B cell (primary cell): ENCODE results near the gene SPACA4. TPM values are rescaled to one million over a fixed set of nuclear protein-coding genes. Genes with fewer than 3 reads are reported as not detected.

Experiments used
- ATAC-seq: fragments of 200-7000 bp; cut with Tn5 transposase; one replicate; pipeline ENCODE4 v1.10.0; 2021; ENCODE audit warnings: low read depth, mild to moderate bottlenecking, moderate number of reproducible peaks, moderate library complexity
- CTCF ChIA-PET: fragments of 350-600 bp; sonication (Branson Sonifier 250); formaldehyde crosslinking; loops from one replicate; lab custom pipeline; 2021; ENCODE audit warnings: antibody characterized with exemption, inconsistent platforms; lab: Charles Lee
- POLR2A ChIA-PET: fragments of 350-600 bp; sonication (Branson Sonifier 250); formaldehyde crosslinking; loops from one replicate; lab custom pipeline; 2021; ENCODE audit warnings: antibody characterized with exemption; lab: Charles Lee
- DNase-seq: peaks from one replicate; pipeline ENCODE4 v3.0.0; 2013
- H2AFZ ChIP-seq: 2 replicates; pipeline ENCODE4 v1.6.1; 2012; ENCODE audit warnings: mild to moderate bottlenecking, low read depth, low read length; ENCODE audit not compliant: insufficient read depth, poor library complexity, severe bottlenecking
- H3K27ac ChIP-seq, 2 donors: 1 replicate in 1 of 2; 2 replicates in 1 of 2; pipeline ENCODE4 v1.5.1; 2012 to 2013; ENCODE audit warnings: low read length in 2 of 2, mild to moderate bottlenecking in 2 of 2, moderate library complexity in 1 of 2
- H3K27me3 ChIP-seq, 4 experiments: fragments of 200-600 bp in 1 of 4; sonication (generic) in 1 of 4; replicated peaks in 1 of 4; 1 replicate in 2 of 4; 2 replicates in 2 of 4; pipeline versions ENCODE4 v1.6.1 to v1.7.0; 2013 to 2016; ENCODE audit warnings: low read length in 3 of 4, mild to moderate bottlenecking in 2 of 4, mixed read lengths in 1 of 4, moderate library complexity in 1 of 4; ENCODE audit not compliant: insufficient read depth in 4 of 4, control insufficient read depth in 3 of 4; ENCODE audit errors: control extremely low read depth in 1 of 4
- H3K36me3 ChIP-seq, 2 experiments: replicated peaks in 1 of 2; 1 replicate in 1 of 2; 2 replicates in 1 of 2; pipeline versions ENCODE4 v1.6.1 to v1.7.1; 2013; ENCODE audit warnings: low read length in 1 of 2; ENCODE audit not compliant: insufficient read depth in 2 of 2, control insufficient read depth in 1 of 2; ENCODE audit errors: control extremely low read depth in 1 of 2, extremely low read depth in 1 of 2
- H3K4me1 ChIP-seq, 2 donors: fragments of 200-600 bp in 1 of 2; sonication (generic) in 1 of 2; 1 replicate in 1 of 2; 2 replicates in 1 of 2; pipeline versions ENCODE4 v1.5.1 to v1.6.1; 2013 to 2017; ENCODE audit warnings: low read length in 2 of 2; ENCODE audit not compliant: control insufficient read depth in 2 of 2, insufficient read depth in 2 of 2
- H3K4me2 ChIP-seq: replicated peaks from 2 replicates; pipeline ENCODE3; 2012; ENCODE audit warnings: mild to moderate bottlenecking, low read depth, low read length; ENCODE audit not compliant: poor library complexity, severe bottlenecking
- H3K4me3 ChIP-seq, 5 experiments: fragments of 200-600 bp in 1 of 5; sonication (generic) in 1 of 5; 1 replicate in 3 of 5; 2 replicates in 2 of 5; pipeline versions ENCODE4 v1.5.1 to v1.7.0; 2011 to 2016; ENCODE audit warnings: low read length in 4 of 5, mild to moderate bottlenecking in 4 of 5, low read depth in 2 of 5, control low read depth in 1 of 5, moderate library complexity in 1 of 5; ENCODE audit not compliant: insufficient read depth in 1 of 5; ENCODE audit errors: control extremely low read depth in 1 of 5, extremely low read depth in 1 of 5
- H3K79me2 ChIP-seq: fragments of 200-600 bp; sonication (generic); one replicate; pipeline ENCODE4 v1.6.0; 2016; ENCODE audit warnings: low read length; ENCODE audit not compliant: control insufficient read depth, insufficient read depth
- H3K9ac ChIP-seq: fragments of 200-600 bp; sonication (generic); 2 replicates; pipeline ENCODE4 v1.6.1; 2017; ENCODE audit warnings: mild to moderate bottlenecking, low read length, moderate library complexity
- H3K9me3 ChIP-seq, 3 donors: one replicate each; pipeline versions ENCODE4 v1.6.1 to v1.7.1; 2013; ENCODE audit warnings: low read length in 2 of 3; ENCODE audit not compliant: control insufficient read depth in 2 of 3, insufficient read depth in 1 of 3; ENCODE audit errors: control extremely low read depth in 1 of 3
- H4K20me1 ChIP-seq: 2 replicates; pipeline ENCODE4 v1.6.0; 2012; ENCODE audit warnings: mild to moderate bottlenecking, low read length; ENCODE audit not compliant: insufficient read depth, control insufficient read depth, poor library complexity, severe bottlenecking
- H3K27ac Mint-ChIP-seq: one replicate; pipeline ENCODE4 v1.8.0; 2021; ENCODE audit warnings: mixed read lengths
- H3K27me3 Mint-ChIP-seq: one replicate; pipeline ENCODE4 v1.8.0; 2021; ENCODE audit warnings: mixed read lengths
- H3K4me1 Mint-ChIP-seq: one replicate; pipeline ENCODE4 v1.8.0; 2021; ENCODE audit warnings: mixed read lengths
- H3K4me3 Mint-ChIP-seq: one replicate; pipeline ENCODE4 v1.8.0; 2021; ENCODE audit warnings: mixed read lengths
- H3K9me3 Mint-ChIP-seq: one replicate; pipeline ENCODE4 v1.8.0; 2022; ENCODE audit warnings: mixed read lengths; ENCODE audit not compliant: insufficient read depth
- EZH2 ChIP-seq: IDR thresholded peaks from 2 replicates; pipeline ENCODE4 v1.6.1; 2012; ENCODE audit warnings: borderline replicate concordance, low read depth, mild to moderate bottlenecking, moderate library complexity, low read length; ENCODE audit not compliant: insufficient read depth, poor library complexity, severe bottlenecking
- WGBS: methylation state at CpG from one replicate; pipeline ENCODE4 v1.1.5; 2013; ENCODE audit warnings: missing lambda C conversion rate; ENCODE audit not compliant: insufficient coverage; 5-methylcytosine and 5-hydroxymethylcytosine counted together
- intact Hi-C: fragments of 100-400 bp; cut with micrococcal nuclease; formaldehyde crosslinking; loops from one replicate; pipeline ENCODE4 v1.10.0; 2022
- polyA plus RNA-seq: library from polyadenylated mRNA; depleted of rRNA; stranded (reverse); fragments of >200 nt; gene quantifications from 2 replicates; pipeline ENCODE4 v1.2.3, GENCODE V29; 2012
- total RNA-seq, 2 donors: library from RNA; stranded (reverse); fragments of 120-200 nt in 1 of 2; gene quantifications; 1 replicate in 1 of 2; 2 replicates in 1 of 2; pipeline versions ENCODE4 v1.2.3 to v1.2.4, GENCODE V29; 2013 to 2022
- TF ChIP-seq, protein P1 (sequence below): fragments of 200-600 bp; IDR thresholded peaks from one replicate; pipeline ENCODE4 v1.8.0; 2022; ENCODE audit warnings: antibody characterized with exemption, mild to moderate bottlenecking

The SPACA4 gene
- total and polyA plus RNA-seq, 2 donors (not counting 1 experiment from before 2014, with no cell fraction given), result not detected

- WGBS, result 88% methylated on average over 18 of the region's 21 CpGs
- intact Hi-C loops, result no loop called here
- Histone ChIP-seq H3K4me1 (no peaks in the 10 kb centered on the region), H3K36me3 (no peaks in the 10 kb centered on the region), H3K27ac (no peak overlapping the region), H3K9me3 (no peaks in the 10 kb centered on the region), H3K9ac (no peak overlapping the region), H3K79me2 (no peaks in the 10 kb centered on the region), H3K27me3 (peaks cover 0 to 3% (median 0%) of the 10 kb centered on the region in 4 experiments), H2AFZ (no peak overlapping the region), H4K20me1 (no peaks in the 10 kb centered on the region), H3K4me2 (no peak overlapping the region), H3K4me3 (no peak overlapping the region)
- TF ChIP-seq, protein P1, sequence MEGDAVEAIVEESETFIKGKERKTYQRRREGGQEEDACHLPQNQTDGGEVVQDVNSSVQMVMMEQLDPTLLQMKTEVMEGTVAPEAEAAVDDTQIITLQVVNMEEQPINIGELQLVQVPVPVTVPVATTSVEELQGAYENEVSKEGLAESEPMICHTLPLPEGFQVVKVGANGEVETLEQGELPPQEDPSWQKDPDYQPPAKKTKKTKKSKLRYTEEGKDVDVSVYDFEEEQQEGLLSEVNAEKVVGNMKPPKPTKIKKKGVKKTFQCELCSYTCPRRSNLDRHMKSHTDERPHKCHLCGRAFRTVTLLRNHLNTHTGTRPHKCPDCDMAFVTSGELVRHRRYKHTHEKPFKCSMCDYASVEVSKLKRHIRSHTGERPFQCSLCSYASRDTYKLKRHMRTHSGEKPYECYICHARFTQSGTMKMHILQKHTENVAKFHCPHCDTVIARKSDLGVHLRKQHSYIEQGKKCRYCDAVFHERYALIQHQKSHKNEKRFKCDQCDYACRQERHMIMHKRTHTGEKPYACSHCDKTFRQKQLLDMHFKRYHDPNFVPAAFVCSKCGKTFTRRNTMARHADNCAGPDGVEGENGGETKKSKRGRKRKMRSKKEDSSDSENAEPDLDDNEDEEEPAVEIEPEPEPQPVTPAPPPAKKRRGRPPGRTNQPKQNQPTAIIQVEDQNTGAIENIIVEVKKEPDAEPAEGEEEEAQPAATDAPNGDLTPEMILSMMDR, result no peak
- TF ChIP-seq EZH2, result no peak
- no peak overlapping the region for H3K27ac Mint-ChIP-seq
- no peak for ATAC-seq
- no peaks in the 10 kb centered on the region for H3K9me3 Mint-ChIP-seq
- H3K4me3 Mint-ChIP-seq, result no peak overlapping the region
- peaks cover 4% of the 10 kb centered on the region for H3K27me3 Mint-ChIP-seq
- no peak for DNase-seq
- CTCF ChIA-PET, result interaction anchor here (1.4 kb wide), 1 partner anchor 12 kb away, joined by 5 read pairs; no protein-coding TSS in a partner anchor
- H3K4me1 Mint-ChIP-seq, result peaks cover 2% of the 10 kb centered on the region
- POLR2A ChIA-PET, result no interaction called here
These were observed 5.7 kb upstream of the SPACA4 start for GRCh38 chr19:48600679-48601417.

DNA sequence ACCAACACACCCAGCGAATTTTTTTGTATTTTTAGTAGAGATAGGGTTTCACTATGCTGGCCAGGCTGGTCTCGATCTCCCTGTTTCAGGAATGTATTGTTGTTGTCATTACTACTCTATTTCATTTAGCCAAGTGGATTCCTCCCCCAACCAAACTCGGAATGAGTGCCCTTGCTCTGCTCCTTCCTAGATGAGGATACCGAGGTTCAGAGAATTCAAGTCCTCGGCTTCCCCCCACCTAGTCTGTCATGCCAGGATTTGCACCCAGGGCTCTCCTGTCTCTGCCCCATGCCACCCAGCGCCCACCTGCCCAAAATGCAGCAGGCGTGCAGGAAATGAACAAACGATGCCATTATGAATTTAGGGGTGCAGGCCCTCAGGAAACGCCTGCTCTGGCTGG lies 3.5 kb upstream of the SPACA4 start:
- Histone ChIP-seq H3K4me3 (no peak overlapping the region), H3K4me1 (no peaks in the 10 kb centered on the region), H3K4me2 (no peak overlapping the region), H3K36me3 (no peaks in the 10 kb centered on the region), H3K9me3 (no peaks in the 10 kb centered on the region), H2AFZ (no peak overlapping the region), H4K20me1 (no peaks in the 10 kb centered on the region), H3K79me2 (no peaks in the 10 kb centered on the region), H3K27me3 (peaks cover 0 to 3% (median 0%) of the 10 kb centered on the region in 4 experiments), H3K27ac (no peak overlapping the region), H3K9ac (no peak overlapping the region)
- Mint-ChIP-seq H3K4me1 (no peaks in the 10 kb centered on the region), H3K27ac (no peak overlapping the region), H3K4me3 (no peak overlapping the region), H3K9me3 (no peaks in the 10 kb centered on the region), H3K27me3 (peaks cover 4% of the 10 kb centered on the region)
- POLR2A ChIA-PET, result no interaction called here
- CTCF ChIA-PET, result interaction anchor here (0.8 to 1.7 kb wide), 2 partner anchors 14 to 19 kb away, joined by 3 to 8 read pairs; no protein-coding TSS in a partner anchor
- WGBS, result 82% methylated on average over 7 of the region's 9 CpGs
- intact Hi-C loops, result no loop called here
- ATAC-seq, result no peak
- no peak for TF ChIP-seq EZH2
- TF ChIP-seq, protein P1, result no peak
- no peak for DNase-seq
